ENCODE data around the gene ITGA11.

DNA sequence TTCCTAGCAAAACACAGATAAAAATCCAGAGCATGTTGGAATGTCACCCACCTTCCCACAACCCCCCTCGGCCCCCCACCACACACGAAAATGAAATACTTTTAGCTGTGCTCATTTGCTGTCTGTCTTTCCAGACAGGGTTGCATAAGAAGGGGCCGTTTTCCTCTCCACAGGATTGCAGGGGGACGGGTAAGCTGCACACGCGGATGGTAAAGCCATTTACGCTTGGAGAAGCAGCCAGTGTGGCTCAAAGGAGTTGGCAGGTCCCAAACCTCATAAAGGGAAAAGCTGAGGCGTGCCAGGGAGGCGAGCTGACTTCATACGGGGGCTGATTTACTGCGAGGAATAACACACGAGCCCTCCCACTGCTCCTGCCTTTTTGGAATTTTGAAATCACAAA is 47.4 kb upstream of the ITGA11 start:
- no peak for TF ChIP-seq EZH2 (IDR thresholded peaks at IDR 0.05; ENCODE audit: borderline replicate concordance, insufficient read depth, low read depth, low read length, poor library complexity, severe bottlenecking)
- TF ChIP-seq CTCF (IDR thresholded peaks at IDR 0.05), result no peak
